NCI-H748 treated with DMSO at 0.1 percent for 48 hours (cell line): Measurements from ENCODE around the gene PGC.

Experiments
- DNase-seq: peaks from one replicate; lab custom pipeline; 2025; lab: John Stamatoyannopoulos, UW

PGC gene

DNA sequence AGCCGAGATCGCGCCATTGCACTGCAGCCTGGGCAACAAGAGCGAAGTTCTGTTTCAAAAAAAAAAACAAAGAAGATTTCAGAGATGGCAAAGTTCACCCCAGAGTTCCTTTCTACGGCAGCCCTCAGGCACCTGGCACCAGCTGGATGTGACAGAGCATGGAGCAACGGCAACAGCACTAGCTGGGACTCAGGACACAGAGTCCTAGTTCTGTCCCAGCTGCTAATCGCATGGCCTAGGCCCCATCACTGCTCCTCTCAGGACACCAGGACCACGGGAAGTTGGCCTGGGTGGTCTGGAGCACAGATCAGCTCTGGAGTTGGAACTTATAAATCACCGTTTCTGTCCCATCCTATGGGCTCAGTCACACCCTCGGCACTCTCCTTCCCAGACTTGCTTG, 1.1 kb downstream of the PGC start:
- DNase-seq = no peak

DNA sequence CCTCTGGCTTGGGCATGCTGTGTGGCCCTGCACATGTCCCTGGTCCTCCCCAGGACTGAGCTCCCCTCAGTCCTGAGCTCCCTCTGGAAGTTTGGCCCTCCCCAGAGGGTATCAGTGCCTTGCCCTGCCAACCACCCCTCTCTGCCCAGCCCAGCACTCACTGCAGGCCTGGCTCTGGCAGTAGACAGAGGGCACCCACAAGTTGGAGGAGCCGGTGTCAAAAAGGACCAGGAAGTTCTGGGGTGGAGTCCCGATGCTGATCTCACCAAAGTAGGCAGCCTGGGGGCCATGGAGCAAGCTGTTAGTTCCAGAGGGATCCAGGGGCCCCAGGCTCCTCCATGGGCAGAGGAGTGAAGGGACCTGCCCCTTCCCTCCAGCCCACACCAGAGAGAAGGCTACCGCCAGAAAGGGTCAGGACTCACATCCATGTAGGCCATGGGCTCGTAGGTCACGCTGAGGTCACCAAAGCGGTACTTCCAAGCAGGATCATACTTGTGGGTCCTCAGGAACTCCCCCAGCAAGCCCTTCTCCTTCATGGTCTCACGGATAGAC, 2.9 kb downstream of the PGC start:
- no peak for DNase-seq

DNA sequence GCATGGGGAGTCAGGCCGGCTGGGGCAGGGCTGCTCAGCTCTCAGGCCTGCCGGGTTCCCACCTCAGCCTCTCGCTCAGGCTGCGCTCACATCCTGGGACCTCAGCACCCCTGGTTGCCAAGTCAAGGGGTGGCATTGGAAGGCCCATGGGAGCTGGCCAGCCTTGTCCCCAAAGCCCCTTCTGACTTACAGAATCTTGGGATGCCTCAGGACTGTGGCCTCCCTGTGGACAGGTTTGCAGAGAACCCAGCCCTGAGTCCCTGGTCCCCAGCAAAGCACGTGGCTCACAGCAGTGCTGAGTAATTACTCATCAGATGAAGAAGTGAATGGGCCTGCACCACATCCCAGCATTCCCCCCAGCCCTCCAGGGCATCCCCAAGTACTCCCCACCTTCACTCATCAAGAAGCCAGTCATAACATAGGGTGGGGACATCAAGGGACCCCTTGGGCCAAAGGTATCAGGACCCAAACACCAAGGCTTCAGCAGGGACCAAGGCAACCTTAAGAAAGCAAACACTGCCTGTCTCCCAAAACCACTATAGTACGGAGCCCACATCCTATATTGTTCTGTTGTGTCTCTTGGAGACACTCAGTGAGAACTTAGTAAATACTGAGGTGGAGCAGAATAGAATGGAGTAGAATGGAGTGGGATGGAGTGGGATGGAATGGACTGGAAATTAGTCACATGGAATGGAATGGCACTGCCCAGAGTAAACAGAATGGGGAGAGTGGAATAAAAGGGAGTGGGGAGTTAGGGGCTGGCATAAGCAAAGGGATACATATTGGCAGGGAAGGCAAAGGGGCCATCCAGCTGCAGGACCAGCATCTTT, 3.6 kb downstream of the PGC start:
- DNase-seq = no peak

DNA sequence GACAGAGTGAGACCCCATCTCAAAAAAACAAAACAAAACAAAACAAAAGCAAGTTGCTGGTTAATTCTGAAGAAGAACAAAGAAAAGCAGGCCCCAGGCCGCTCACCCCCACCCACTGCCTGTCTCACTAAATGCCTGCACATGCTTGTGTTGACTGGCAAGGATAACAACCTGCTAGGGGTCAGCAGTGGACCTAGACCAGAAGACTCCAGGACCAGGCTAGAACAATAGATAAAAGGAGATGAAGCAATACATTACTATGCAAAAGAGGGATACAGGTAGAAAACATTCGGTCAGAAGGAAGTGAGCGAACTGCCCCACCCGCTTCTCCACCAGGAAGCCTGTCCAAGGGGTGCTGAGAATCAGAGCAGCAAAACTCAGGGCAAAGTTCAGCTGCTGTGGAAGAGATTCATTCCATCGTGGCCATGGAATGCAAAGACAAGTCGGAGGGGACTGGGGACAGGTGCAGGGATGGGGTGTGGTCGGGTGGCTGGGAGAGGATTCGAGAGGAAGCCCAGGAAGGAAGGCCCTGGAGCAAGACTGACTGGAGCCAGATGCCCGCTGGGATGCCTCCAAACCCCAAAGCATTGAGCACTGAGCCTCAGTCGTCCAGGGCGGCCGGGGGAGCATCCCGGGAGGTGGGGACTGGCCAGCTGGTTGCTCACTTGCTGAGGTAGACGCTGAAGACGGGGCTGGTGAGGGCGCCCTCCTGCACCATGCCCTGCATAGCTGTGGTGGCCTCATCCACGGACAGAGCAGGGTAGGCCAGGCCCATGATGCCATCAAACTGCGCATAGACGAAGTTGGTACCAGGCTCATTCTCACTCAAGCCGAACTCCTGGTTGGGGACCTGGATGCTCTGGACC, 5.3 kb downstream of the PGC start:
- no peak for DNase-seq

DNA sequence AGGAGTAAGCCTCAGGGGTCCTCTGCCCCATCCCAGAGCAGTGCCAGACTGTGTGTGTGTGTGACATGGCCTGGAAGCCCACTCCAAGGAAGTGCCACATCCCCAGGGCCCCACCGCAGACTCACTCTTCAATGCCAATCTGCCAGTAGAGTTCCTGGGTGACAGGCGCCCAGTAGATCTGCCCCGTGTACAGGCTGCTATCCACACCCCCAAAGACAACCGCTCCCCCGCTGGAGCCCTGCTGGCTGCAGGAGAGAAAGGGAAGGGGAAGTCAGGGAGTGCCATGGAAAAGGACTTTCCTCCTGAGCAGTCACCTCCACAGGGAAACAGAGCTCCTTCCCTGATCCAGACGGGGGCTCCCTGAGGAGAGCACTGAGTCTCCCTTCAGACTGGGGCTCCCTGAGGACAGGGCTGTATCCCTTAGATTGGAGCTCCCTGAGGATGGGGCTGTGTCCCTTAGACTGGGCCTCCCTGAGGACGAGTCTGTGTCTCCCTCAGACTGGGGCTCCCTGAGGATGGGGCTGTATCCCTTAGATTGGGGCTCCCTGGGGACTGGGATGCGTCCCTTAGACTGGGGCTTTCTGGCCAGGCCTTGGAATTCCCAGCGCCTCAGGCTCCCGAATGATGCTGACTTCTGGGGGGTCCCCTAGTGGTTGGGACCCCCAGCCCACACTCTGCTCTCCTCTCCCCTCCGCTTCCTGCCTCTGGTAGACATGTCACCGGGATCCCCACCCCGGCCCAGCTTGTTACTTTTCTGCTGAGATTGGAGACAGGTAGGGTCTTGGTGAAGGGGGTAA, 6.6 kb downstream of the PGC start:
- DNase-seq = no peak

DNA sequence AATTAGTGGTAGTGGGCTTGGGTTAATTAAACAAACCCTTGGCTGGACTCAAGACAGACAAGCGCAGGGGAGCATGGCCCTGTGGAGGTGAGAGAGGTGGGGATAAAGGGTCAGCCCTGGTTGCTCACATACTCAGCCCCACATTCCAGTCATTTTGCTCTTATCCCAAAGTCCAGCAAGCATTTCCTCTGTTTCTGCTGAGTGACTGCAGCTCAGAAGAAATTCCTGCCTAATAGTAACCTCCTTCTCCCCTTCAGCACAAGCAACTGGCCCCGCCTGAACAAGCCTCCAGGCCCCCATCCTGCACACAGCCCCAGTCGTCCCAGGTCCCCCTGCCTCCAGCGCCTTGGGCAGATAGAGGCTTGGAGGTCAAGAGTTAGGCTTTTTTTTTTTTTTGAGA, 8.2 kb downstream of the PGC start:
- DNase-seq = no peak

DNA sequence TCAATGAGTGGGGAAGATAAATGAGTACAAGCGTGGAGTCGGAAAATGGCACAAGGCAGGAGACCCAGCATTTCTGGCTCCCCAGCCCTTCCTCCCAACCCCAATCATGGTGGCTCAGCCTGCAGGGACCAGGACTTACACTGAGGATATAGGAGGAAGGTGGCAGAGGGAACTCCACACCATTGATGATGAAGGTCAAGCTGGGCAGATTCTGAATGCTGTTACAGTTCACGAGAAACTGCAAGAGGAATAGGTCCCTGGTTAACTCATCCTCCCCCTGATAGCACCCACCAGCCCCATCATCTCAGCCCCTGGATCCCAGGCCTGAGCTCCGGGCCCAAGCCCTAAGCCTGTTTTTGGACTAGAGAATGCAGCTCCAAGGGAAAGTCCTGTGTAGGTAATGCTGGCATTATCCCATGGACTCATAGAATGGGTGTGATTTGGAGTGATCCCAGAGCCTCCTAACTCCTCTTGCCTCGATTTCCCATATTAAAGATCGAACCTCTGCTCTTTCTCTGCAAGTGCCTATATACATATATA, 9.5 kb downstream of the PGC start:
- no peak for DNase-seq

DNA sequence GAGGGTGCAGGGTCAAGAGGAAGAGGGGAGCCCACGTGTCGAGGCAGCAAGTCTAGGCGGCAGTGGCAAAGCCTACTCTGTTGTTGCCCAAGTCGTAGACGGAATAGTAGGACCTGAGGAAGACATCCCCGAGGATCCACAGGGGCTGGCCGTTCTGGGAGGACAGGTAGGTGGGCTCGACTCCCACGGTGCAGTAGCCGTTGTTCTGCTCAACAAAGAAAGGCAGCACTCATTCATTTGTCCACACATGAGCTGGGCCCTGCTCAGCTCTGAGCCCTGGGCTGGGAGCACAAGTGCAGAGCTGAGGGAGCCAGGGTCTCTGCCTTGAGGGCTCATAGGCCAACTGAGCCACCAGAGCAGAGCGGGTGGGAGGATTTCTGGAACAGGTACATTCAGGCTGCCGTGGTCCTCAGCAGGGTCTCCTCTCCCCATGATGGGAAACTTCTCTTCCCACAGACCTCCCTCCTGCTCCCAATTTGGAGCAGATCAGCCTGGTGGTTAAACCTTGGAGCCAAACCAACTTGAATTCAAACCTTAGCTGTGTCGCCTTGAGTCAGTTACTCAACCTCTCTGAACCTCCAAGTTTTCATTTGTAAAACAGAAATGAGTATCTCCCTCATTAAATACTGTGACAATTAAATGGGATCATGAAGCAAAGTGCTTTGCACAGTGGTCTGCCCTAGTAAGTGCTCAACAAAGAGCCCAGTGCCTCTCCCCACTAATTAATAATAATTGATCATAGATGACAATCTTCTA, 10.2 kb downstream of the PGC start:
- DNase-seq = no peak

DNA sequence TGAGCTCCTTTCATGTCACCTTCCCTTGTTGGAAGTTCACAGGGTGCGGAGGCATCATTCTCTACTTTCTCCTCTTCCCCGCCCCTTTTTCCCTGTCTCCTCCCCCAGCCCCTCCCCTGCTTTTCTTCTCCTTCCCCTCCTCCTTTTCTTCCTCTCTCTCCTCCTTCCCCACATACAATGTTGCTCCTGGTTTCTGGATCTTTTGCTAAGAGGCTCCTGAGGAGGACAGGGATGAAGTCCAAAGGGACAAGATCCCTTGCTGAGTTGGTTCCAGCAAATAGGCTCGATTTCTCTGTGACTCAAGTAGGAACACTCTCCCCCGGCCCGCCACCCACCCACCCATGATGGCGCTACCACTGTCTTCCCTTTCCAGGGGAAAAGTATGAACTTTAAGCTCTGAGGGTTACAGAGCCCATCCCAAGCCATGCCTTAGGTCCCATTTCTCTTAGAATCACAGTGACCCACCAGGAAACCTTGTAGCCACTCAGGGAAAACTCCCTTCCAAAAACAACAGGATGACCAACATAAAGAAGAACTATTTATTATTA, 10.9 kb downstream of the PGC start:
- DNase-seq = no peak

DNA sequence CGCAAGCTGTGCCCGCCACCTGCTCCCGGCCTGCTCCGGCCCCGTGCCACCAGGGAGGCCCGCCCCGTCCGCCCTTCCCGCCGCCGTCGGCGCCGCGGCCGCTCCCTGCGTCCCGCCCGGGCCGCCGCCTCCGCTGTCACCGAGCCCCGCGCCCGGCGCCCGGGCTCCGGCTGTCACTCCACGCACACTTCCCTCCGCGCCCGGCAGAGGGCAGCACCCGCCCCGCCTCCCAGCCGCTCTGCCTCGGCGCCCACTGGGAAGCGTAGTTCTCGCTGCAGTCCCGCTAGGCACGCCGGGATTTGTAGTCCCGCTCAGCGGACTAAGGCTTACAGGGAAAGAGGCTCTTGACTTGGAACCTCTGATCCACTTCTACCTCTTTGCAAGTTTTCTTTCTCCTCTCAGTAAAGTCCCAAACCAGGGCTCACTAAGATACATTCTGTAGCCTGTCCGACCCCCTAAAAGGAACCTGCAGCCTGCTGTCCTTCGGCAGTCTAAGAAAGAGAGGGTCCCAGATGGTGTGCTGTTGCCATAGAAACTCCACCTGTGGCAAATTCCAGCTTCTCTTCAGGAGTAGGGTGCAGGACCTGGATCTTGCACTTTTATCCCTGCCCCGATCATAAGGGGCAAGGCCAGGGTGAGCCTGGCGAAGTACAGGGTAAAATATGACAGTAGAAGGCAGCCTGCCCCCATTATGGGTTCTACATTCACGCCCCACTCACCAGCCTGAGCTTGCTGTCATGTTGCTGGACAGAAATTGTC, 11.6 kb downstream of the PGC start, which contains the start of gene TFEB:
Gene TFEB (minus strand): TSS at position 182 of the 759 bp plus-strand sequence. CDS start 44,395 bp downstream, outside the sequence.
- DNase-seq = peak; percentile 90

DNA sequence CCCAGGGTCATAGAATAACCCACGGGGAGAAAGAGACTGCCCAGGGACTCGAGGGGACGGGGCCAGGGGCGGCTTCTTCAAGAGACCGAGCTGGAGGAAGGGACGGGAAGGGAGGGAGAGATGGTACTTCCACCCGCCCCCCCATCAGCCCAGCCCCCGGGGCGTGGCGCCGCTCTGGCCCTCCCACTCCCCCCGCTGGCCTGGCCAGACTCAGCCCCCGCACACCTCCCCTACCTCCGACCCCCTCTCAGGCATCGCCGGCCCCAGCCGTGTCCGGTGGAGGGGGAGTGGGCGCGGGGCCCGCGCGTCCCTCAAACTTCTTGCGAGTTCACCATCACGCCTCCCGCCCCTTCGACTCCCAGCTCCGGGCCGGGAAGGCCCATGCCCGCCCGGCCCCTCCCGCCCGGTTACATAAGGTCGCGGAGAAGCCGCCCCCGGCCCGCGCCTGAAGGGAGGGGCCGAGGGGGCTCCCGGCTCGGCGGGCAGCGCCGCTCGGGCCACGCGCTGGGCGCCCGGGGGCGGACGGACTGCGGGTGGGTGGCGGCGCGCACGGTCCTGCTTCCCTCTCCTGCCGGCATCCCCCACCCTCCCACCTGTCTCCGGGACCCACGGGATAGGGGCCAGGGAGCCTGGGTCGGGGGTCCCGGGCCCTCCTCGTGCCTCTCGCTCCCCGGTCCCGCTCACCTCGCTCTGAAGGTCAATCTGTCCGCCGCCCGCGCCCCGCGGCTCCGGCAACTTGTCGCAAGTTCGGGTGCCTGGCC, 12.4 kb downstream of the PGC start:
- DNase-seq = peak; percentile 47

DNA sequence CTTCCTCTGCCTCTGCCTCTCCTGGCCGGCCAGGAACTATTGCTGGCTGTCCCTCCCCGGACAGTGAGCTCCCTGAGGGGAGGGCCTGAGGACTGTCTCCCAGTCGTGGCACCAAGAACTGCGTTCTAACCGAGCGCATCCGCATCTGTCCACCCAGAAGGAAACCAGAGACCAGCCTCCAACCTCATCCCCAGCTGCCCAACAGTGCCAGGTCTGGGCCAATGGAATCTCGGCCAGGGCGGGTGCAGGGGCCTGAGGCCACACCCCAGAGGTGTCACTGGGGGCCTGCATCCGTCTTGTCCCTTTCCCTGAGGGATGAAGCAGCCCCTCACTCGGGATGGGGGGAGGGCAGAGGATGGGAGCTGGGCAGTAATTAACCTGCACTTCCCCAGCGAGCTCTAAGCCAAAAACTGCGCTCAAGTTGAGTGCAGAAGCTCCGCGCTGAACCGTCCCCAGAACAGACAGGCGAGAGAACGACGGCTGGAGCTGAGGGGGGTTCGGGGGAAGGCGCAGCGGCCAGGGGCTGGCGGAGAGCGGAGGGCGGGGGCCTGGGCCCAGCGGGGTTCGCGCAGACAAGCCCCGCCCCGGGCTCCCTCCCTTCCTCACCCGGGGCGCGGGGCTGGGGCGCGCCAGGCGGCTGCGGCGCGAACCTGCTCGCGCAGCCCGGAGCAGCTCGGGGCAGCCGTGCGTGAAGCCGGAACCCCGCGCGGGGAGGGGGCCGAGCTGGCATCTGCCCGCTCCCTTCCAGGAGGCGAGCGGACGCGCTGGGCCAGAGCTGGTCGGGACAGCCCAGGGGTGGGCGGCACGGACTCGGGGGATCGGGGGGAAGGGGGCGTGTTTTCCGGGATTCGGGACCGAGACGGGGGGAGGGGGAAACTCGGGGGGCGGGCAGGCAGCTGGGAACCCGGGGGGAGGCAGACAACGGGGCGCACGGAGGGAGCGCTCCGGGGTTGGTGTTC, 13.2 kb downstream of the PGC start:
- DNase-seq = peak; percentile 93

DNA sequence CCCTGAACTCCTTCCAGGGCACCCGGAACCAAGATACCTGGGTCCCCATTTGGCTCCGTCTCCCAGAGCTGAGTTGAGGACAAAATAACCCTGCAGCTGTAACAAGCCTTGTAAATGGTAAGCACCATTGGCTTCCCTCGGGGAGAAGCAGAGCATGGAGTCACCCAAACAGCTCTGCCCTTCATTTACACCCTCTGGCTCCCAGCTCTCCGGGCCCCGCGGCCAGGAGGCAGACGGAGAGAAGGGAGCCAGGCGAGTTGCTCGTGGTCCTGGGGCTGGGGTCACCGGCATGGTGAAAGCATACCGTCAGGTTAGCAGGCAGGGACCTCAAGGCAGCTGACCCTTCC, 13.9 kb downstream of the PGC start:
- no peak for DNase-seq

DNA sequence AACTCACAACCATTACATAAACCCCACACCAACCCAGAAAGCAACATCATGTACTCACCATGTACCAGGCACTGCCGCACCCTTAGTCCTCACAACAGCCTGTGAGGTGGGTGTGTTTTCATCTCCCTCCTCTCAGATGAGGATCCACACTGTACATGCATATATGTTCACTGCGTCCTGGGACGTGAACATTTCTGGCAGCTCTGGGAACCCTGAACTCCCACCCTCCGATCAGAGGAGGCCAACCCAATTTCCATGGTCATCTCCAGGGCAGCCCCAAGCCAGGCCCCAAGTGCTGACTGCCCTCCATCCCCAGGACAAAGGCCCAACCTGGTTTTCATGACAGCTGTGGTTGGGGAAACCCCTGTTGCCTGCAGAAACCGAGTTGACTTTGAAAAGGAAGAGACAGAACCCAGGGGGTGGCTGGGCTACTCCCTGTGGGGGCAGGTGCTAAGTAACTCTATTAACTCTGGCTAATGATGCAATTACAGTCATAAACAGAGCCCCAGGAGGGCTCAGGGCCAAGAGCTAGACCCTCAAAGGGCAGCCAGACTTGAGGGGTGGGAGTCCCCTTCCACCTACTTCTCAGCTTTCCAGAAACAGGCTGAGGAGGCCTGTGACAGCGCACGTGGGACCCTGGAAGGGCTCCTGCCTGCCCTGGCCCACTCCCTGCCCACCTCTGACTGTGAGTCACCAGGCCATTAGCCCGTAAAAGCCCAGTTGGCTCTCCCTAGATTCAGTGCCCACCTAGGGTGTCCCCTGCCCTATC, 14.4 kb downstream of the PGC start:
- DNase-seq = no peak

DNA sequence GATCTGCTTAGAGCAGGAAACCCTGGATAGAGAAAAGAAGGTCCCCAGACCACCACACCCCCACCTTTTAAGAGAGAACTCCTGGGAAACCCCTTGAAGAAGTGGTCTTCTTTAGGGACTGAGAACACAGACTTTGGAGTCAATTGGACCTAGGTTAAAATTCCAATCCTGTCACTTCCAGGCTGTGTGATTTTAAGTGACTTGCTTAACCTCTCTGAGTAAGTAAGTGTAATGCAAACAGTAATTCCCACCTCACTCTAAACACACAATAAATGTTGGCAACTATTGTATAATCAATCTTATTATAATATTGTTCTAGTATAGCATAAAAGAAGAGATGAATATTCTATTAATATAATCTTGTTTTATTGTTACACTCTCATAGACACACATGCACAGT, 15.0 kb downstream of the PGC start:
- DNase-seq = no peak

DNA sequence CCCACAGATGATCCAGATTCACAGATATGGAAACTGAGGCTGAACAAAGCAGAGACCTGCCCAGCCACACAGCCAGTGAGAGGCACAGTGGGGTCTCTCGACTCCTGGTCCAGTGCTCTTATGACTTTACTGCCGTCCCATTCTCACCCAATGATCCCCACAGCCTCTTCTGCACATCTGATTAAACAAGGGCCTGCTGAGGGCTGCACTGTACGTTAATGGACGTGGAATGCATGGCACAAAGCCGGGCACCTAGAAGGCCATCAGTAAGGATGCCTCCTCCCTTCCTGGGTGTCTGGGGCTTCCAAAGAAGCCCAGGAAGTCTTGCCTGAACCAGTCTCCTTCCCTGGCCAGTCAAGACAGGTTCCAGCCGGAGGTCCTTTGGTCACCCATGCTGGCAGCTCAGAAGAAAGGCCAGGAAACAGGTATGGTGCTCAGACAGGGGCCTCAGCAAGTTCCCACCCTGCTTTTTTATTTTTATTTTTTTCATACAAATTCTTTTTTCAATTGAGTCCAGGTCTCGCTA, 15.6 kb downstream of the PGC start:
- no peak for DNase-seq
